Activated T-helper 1 cell treated with anti-CD3 and anti-CD28 coated beads, Interleukin-2, amount 50 U/mL, for 16 hours (primary cell): Measurements from ENCODE around the gene SHE.
"Not testable (repeated sequence)": the region's sequence is repeated elsewhere in the genome, so short reads cannot be mapped to it uniquely, and the experiment has no call there.

Experiments
- DNase-seq, 2 donors: peaks; one replicate each; pipeline ENCODE4 v3.0.0-alpha.2; 2020; ENCODE audit warnings: low read depth in 1 of 2, low spot score in 1 of 2

SHE gene

GRCh38 chr1:154514066-154514553 is 11.9 kb upstream of the SHE start:
- no peak for DNase-seq

GRCh38 chr1:154512760-154513159 is 10.5 kb upstream of the SHE start:
- DNase-seq: no peak

- DNase-seq: no peak
These were observed 1.7 kb upstream of the SHE start for GRCh38 chr1:154503898-154504297.

- no peak for DNase-seq
These were observed 518 bp upstream of the SHE start for GRCh38 chr1:154502744-154503115.

- no peak for DNase-seq
These were observed 668 bp downstream of the SHE start for GRCh38 chr1:154501423-154502065.

GRCh38 chr1:154500533-154500932 is 1.7 kb downstream of the SHE start:
- DNase-seq: no peak

- no peak for DNase-seq
These were observed 2.8 kb downstream of the SHE start for GRCh38 chr1:154499446-154499845.

- no peak for DNase-seq
These were observed 5.0 kb downstream of the SHE start for GRCh38 chr1:154497026-154497806.

- no peak for DNase-seq
These were observed 5.8 kb downstream of the SHE start for GRCh38 chr1:154496383-154496782.

- DNase-seq: no peak
These were observed 6.5 kb downstream of the SHE start for GRCh38 chr1:154495496-154496273.

- no peak for DNase-seq
These were observed 8.9 kb downstream of the SHE start for GRCh38 chr1:154493276-154493675.

GRCh38 chr1:154492115-154492514 is 10.1 kb downstream of the SHE start:
- DNase-seq: no peak

GRCh38 chr1:154490317-154490716 is 11.9 kb downstream of the SHE start:
- DNase-seq: no peak

- no peak for DNase-seq
These were observed 12.4 kb downstream of the SHE start for GRCh38 chr1:154489695-154490274.

GRCh38 chr1:154488922-154489321 is 13.3 kb downstream of the SHE start:
- no peak for DNase-seq

GRCh38 chr1:154486756-154487155 is 15.5 kb downstream of the SHE start:
- not testable (repeated sequence) for DNase-seq

- DNase-seq: no peak
These were observed 16.2 kb downstream of the SHE start for GRCh38 chr1:154485910-154486496.

GRCh38 chr1:154485106-154485505 is 17.1 kb downstream of the SHE start:
- DNase-seq: no peak

- no peak for DNase-seq
These were observed 18.0 kb downstream of the SHE start for GRCh38 chr1:154483941-154484803.

- no peak for DNase-seq
These were observed 21.2 kb downstream of the SHE start for GRCh38 chr1:154481053-154481452.
